DND-41 (cell line): ENCODE data around the gene EHMT1.

Experiments used
- EZH2 ChIP-seq: IDR thresholded peaks from 3 replicates; pipeline ENCODE4 v1.6.1; 2012; ENCODE audit warnings: borderline replicate concordance, low read depth, mild to moderate bottlenecking, moderate library complexity, low read length, inconsistent platforms; ENCODE audit not compliant: severe bottlenecking
- TF ChIP-seq, protein P1 (sequence below): IDR thresholded peaks from 2 replicates; pipeline ENCODE4 v1.5.1; 2012; ENCODE audit warnings: borderline replicate concordance, low read length, moderate library complexity, mild to moderate bottlenecking; ENCODE audit not compliant: poor library complexity, severe bottlenecking; ENCODE audit errors: extremely low read depth

DNA sequence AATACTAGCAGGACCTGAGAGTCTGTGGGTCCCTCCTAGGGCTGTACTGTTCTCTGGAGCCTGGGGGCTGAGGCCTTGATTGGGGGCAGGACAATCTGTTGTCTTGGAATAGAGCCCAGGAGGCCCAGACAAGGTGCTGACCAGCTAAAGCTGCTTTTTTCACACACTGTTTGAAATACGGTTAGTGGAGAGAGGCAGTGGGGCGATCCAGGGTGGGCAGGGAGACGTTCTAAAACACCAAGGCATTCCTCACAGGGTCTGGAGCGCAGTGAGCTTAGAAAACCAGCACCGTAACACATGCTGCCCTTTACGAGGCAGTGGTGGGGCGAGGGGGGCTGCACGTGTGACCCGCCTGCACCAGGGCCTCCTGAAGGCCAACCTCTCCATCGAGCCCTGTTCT lies 55.1 kb downstream of the EHMT1 start:
- TF ChIP-seq, protein P1, sequence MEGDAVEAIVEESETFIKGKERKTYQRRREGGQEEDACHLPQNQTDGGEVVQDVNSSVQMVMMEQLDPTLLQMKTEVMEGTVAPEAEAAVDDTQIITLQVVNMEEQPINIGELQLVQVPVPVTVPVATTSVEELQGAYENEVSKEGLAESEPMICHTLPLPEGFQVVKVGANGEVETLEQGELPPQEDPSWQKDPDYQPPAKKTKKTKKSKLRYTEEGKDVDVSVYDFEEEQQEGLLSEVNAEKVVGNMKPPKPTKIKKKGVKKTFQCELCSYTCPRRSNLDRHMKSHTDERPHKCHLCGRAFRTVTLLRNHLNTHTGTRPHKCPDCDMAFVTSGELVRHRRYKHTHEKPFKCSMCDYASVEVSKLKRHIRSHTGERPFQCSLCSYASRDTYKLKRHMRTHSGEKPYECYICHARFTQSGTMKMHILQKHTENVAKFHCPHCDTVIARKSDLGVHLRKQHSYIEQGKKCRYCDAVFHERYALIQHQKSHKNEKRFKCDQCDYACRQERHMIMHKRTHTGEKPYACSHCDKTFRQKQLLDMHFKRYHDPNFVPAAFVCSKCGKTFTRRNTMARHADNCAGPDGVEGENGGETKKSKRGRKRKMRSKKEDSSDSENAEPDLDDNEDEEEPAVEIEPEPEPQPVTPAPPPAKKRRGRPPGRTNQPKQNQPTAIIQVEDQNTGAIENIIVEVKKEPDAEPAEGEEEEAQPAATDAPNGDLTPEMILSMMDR: no peak
- TF ChIP-seq EZH2: no peak
